ENCODE results near the gene FGF16. TPM values are rescaled to one million over a fixed set of nuclear protein-coding genes. Genes with fewer than 3 reads are reported as not detected.
"Not testable (repeated sequence)": the region's sequence is repeated elsewhere in the genome, so short reads cannot be mapped to it uniquely, and the experiment has no call there.

The FGF16 gene
- total RNA-seq: 0.88 and 2.6 TPM in 2 replicates

GRCh38 chrX:77446908-77447652 is at the start of gene FGF16:
TSS of gene FGF16 (plus strand) at chrX:77447389. CDS start at chrX:77447675, 286 bp downstream.
- peak; percentile 48 for DNase-seq

- DNase-seq: no peak
These were observed 48.7 kb upstream of the FGF16 start for GRCh38 chrX:77398330-77398954.

GRCh38 chrX:77404419-77404818 is 42.8 kb upstream of the FGF16 start:
- no peak for DNase-seq

GRCh38 chrX:77407821-77408220 is 39.4 kb upstream of the FGF16 start:
- DNase-seq: not testable (repeated sequence)

GRCh38 chrX:77412631-77413030 is 34.6 kb upstream of the FGF16 start:
- DNase-seq: no peak

- DNase-seq: peak; percentile 33
These were observed 32.0 kb upstream of the FGF16 start for GRCh38 chrX:77415161-77415560.

GRCh38 chrX:77415882-77416281 is 31.3 kb upstream of the FGF16 start:
- no peak for DNase-seq

GRCh38 chrX:77422891-77423648 is 24.1 kb upstream of the FGF16 start:
- no peak for DNase-seq

- DNase-seq: peak; percentile 45
These were observed 20.4 kb upstream of the FGF16 start for GRCh38 chrX:77426811-77427210.

GRCh38 chrX:77427611-77428010 is 19.6 kb upstream of the FGF16 start:
- DNase-seq: no peak

GRCh38 chrX:77428551-77428950 is 18.6 kb upstream of the FGF16 start:
- DNase-seq: no peak

GRCh38 chrX:77431227-77431626 is 16.0 kb upstream of the FGF16 start:
- no peak for DNase-seq

GRCh38 chrX:77433001-77433400 is 14.2 kb upstream of the FGF16 start:
- no peak for DNase-seq

GRCh38 chrX:77434962-77435361 is 12.2 kb upstream of the FGF16 start:
- DNase-seq: no peak

- no peak for DNase-seq
These were observed 10.9 kb upstream of the FGF16 start for GRCh38 chrX:77436271-77436670.

- DNase-seq: no peak
These were observed 10.5 kb upstream of the FGF16 start for GRCh38 chrX:77436682-77437081.

GRCh38 chrX:77440330-77440729 is 6.9 kb upstream of the FGF16 start:
- no peak for DNase-seq

- no peak for DNase-seq
These were observed 6.2 kb upstream of the FGF16 start for GRCh38 chrX:77441033-77441432.

GRCh38 chrX:77441479-77441878 is 5.7 kb upstream of the FGF16 start:
- no peak for DNase-seq

- peak; percentile 94 for DNase-seq
These were observed 4.5 kb upstream of the FGF16 start for GRCh38 chrX:77442728-77443127.

- DNase-seq: peak; percentile 55
These were observed 3.1 kb upstream of the FGF16 start for GRCh38 chrX:77444075-77444474.

- no peak for DNase-seq
These were observed 2.6 kb upstream of the FGF16 start for GRCh38 chrX:77444545-77444944.

- peak; percentile 88 for DNase-seq
These were observed 1.1 kb upstream of the FGF16 start for GRCh38 chrX:77446029-77446585.

All from dermis blood vessel endothelial cell (primary cell).